COLO668 (cell line): ENCODE data around the gene B3GNT5.

Source experiments
- DNase-seq: peaks from one replicate; lab custom pipeline; 2025; ENCODE audit not compliant: unreplicated experiment; lab: John Stamatoyannopoulos, UW

The B3GNT5 gene

DNA sequence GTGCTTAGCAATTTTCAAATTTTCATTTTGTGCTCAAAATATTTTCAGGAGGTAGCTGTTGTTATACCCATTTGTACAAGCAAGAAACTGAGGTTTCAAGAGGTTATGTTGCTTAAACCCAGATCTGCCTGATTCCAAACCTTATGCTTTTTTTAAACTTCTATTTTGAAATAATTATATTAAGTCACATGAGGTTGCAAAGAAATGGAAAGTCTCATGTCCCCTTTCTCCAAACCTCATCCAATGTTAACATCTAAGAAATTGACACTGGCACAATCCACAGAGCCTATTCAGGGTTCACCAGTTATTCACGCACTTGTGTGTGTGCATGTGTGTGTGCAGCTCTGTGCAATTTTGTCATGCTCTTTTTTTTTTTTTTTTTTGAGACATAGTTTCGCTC, 35.1 kb downstream of the B3GNT5 start:
- no peak for DNase-seq

DNA sequence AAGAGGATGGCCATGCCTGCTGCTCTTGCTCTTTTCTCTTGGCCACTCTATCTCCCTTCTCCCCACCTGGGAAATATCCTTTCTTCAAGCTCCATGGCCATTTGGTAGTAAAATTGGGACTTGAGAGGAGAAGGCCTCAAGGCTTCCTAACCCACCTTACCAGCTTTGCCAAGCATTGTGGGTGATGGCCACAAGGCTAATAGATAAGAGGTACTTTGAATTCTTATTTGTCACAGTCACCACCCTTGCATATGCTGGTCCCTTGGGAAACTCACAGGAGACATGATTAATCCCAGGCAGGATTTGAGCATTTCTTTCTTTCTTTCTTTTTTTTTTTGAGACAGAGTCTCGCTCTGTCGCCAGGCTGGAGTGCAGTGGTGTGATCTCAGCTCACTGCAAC, 37.2 kb downstream of the B3GNT5 start:
- no peak for DNase-seq

- DNase-seq, result no peak
Observed at GRCh38 chr3:183291497-183292031, 38.5 kb downstream of the B3GNT5 start.

DNA sequence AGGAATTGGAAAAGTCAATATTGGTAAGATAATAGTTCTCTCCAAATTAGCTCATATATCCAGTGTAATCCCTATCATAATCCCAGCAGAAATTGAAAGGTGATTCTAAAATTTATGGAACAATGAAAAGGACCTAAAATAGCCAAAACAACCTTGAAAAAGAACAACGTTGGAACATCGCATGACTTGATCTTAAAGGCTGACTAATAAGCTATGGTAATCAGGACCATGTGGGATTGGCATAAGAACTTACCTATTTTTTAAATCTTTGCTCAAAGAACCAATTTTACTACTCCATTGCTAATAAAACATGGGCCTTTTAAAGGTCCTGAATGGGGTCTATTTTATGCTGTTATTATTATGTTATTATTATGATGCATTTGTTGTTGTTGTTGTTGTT, 40.9 kb downstream of the B3GNT5 start:
- DNase-seq, result no peak

DNA sequence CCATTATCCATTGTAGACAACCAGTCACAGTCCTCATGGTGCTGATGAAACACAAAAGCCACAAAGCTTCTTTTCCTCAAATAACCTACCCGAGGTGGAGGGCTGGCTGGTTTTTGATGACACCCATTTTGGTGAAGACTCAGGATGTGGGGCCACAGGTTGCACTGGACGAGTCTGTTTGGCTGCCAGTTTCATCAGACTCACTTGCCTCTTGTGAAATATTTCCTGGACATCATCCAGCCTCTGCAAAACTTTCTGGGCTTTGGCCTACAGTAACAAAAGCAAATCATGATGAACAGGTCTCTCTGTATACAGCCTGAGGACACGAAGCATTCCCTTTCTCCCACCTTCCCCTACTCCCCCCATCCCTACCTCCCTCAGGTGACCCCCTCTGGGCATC, 42.2 kb downstream of the B3GNT5 start:
- DNase-seq, result no peak

DNA sequence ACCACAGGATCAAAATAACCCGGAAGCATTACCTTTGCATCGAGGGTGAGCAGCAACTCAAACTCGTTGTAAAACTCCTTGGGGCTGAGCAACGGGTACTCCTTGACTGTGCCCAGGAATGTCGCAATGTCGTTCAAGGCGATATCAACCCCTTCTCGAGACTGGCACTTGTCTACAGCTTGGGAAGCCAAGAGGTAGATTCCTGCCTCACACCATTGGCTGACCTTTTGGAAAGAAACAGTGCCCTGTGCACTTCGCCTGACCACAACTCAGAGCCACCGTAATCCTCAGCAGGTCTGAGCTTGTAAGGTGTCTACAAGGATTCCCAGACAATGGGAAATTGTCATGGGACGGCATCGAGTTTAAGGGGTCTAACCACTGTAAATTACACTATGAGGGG, 43.9 kb downstream of the B3GNT5 start:
- no peak for DNase-seq

DNA sequence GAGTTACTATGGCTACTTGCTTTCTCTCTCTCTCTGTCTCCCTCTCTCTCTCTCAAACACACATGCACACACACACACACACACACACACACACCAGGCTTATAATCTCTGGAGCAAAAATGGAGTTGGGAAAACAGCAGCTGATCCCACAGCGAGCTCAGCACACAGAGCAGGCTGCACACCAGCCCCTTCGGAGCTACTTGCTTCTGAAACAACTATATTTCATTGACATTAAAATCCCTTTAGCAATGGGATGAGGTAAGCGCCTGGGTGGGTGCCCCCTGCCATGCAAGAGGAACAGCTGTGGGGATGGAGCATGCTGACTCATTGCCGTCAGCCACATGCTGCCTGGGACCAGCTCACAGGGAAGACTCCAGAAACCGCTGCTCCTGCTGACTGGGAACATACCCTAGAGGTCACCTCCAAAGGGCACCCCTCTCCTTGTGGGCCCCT, 45.7 kb downstream of the B3GNT5 start:
- DNase-seq, result peak; percentile 10

DNA sequence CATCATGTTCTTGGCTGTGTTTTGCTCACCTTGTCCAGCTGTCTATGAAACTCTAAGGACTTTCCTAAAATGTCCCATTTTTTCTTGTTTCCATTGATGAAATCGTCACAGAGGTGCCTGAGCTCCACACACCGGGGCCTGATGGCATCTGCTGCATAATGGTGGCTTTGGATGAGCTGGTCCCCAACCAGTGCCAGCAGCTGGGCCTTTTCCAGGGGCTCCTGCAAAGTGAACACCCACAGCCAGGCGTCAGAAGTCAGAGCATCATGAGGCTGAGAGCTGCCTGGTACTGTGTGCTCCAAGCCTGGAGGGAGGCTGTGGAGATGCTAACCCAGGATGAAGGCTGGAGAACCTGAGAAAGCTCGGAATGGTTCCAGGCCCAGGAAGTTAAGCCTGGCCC, 46.9 kb downstream of the B3GNT5 start:
- DNase-seq, result no peak

GRCh38 chr3:183300996-183301562, 48.0 kb downstream of the B3GNT5 start:
- DNase-seq, result no peak

DNA sequence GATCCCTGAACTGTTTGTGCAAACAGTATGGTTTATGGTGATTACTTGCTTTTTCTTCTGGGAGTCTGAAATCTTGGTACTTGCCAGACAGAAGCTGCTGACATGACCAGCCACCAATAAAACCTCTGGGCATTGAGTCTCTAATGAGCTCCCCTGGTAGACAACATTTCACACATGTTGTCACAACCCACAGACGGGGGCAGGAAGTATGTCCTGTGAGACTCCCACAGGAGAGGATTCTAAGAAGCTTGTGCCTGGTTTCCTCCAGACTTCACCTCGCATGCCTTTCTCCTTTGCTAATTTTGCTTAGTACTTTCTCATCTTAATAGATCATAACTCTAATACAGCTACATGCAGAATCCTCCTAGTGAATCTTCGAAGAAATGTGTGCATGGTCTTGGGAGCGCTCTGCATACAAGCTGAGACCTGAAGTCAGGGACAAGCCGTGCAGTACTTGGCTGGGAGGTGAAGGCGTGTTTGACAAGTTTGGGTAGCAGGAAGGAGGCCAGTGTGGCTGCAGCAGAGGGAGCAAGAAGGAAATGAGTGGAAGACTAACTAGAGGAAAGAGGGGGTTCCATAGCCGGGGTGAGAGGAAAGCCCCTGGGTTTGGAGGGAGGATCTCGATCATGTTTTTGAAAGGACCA, 49.0 kb downstream of the B3GNT5 start:
- DNase-seq, result no peak

DNA sequence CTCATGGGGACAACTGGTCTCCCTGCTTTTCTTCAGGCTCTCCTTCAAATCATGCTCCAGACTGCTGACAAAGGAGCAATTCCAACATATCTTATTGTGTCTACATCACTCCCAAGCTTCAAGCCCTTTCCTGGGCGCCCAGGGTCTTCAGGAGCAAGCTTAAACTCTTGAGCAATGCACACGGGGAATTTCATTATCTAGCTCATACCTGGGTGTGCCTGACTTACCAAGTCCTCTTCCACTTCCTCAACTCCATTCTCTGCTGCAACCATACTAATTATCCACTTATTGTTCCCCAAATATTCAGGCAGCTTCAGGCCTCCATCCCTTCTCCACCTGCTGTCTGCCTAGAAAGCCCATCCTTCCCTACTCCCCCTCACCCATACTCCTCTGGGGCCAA, 50.6 kb downstream of the B3GNT5 start:
- no peak for DNase-seq

- no peak for DNase-seq
Observed at GRCh38 chr3:183306798-183307671, 54.0 kb downstream of the B3GNT5 start.

GRCh38 chr3:183307749-183308148, 54.7 kb downstream of the B3GNT5 start:
- DNase-seq, result no peak

- DNase-seq, result no peak
Observed at GRCh38 chr3:183308751-183309150, 55.7 kb downstream of the B3GNT5 start.

DNA sequence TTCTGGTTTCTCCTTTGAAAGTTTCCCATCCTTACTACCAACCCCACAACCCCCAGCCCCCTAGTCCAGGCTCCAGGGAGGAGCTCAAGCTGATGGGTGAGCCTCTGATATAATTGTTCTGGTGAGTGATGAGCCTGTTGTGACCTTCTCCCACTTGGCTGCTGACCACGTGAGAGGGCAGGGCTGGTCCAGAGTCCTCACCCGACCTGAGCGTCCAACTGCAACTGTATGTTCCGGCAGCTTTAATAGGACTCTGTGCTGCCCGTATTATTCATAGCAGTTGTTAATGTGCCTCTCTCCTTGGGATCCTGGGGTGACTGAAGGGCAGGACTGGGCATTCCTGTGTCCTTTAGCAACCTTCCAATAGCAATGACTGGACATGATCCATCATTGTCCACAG, 56.2 kb downstream of the B3GNT5 start:
- no peak for DNase-seq

GRCh38 chr3:183310936-183311335, 57.9 kb downstream of the B3GNT5 start:
- DNase-seq, result no peak

GRCh38 chr3:183312433-183312832, 59.4 kb downstream of the B3GNT5 start:
- no peak for DNase-seq

DNA sequence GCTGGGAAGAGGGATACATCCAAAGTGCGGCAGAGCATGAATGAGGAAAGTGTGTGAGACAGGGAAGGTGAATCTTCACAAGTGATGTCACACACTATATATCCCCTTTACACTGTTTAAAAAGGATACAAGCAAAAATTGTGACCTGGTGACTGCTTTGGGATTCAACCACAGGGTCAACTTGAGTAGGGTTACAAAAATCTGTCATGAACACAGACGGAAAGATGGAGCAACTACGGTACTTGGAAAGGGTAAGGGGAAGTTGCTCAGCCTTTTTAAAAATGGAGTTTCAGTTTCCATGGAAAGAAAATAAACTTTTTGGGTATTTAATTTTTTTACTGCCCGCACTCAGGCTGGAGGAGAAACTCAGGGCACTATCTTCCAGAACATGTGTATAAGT, 60.3 kb downstream of the B3GNT5 start:
- DNase-seq, result no peak

GRCh38 chr3:183313764-183314163, 60.7 kb downstream of the B3GNT5 start:
- DNase-seq, result no peak

GRCh38 chr3:183315739-183316138, 62.7 kb downstream of the B3GNT5 start:
- DNase-seq, result no peak

GRCh38 chr3:183317271-183317670, 64.2 kb downstream of the B3GNT5 start:
- DNase-seq, result no peak
